Neural cell (in vitro differentiated cells): Measurements from ENCODE around the gene COL25A1. TPM values are rescaled to one million over a fixed set of nuclear protein-coding genes. Genes with fewer than 3 reads are reported as not detected.

Experiments
- H2AFZ ChIP-seq: fragments of 200-600, 300-800 bp; sonication (generic), shearing (Covaris generic); 2 replicates; pipeline ENCODE4 v1.6.0; 2014; ENCODE audit warnings: low read depth, mild to moderate bottlenecking, antibody characterized with exemption, low read length, moderate library complexity
- H3F3A ChIP-seq: fragments of 200-600 bp; shearing (Covaris generic); 2 replicates; pipeline ENCODE4 v1.6.1; 2016; ENCODE audit warnings: mild to moderate bottlenecking, moderate library complexity, mixed read lengths, antibody characterized with exemption, low read length; ENCODE audit not compliant: insufficient read depth, poor library complexity, severe bottlenecking
- H3K27ac ChIP-seq: fragments of 200-600, 300-800 bp; sonication (generic), shearing (Covaris generic); 2 replicates; pipeline ENCODE4 v1.5.1; 2014; ENCODE audit warnings: mild to moderate bottlenecking, low read length, moderate library complexity
- H3K27me3 ChIP-seq: fragments of 300-800, 200-600 bp; sonication (generic), shearing (Covaris generic); 2 replicates; pipeline ENCODE4 v1.6.0; 2014; ENCODE audit warnings: mild to moderate bottlenecking, low read depth, low read length, moderate library complexity; ENCODE audit not compliant: insufficient read depth
- H3K36me3 ChIP-seq: fragments of 300-800, 200-600 bp; sonication (generic), shearing (Covaris generic); 2 replicates; pipeline ENCODE4 v1.5.1; 2014; ENCODE audit warnings: mild to moderate bottlenecking, antibody characterized with exemption, low read length, moderate library complexity; ENCODE audit not compliant: insufficient read depth
- H3K4me2 ChIP-seq: fragments of 300-800, 200-600 bp; sonication (generic), shearing (Covaris generic); 2 replicates; pipeline ENCODE4 v1.6.0; 2014; ENCODE audit warnings: mild to moderate bottlenecking, low read length
- H3K4me3 ChIP-seq: fragments of 300-800, 200-600 bp; sonication (generic), shearing (Covaris generic); 2 replicates; pipeline ENCODE4 v1.5.1; 2014; ENCODE audit warnings: mild to moderate bottlenecking, low read length, moderate library complexity
- H3K79me2 ChIP-seq: fragments of 200-600 bp; shearing (Covaris generic); replicated peaks from 2 replicates; pipeline ENCODE4 v1.6.0; 2014; ENCODE audit warnings: mild to moderate bottlenecking, low read length, moderate library complexity; ENCODE audit not compliant: insufficient read depth
- H3K9ac ChIP-seq: fragments of 300-800, 200-600 bp; sonication (generic), shearing (Covaris generic); 2 replicates; pipeline ENCODE4 v1.6.1; 2016; ENCODE audit warnings: mild to moderate bottlenecking, low read length, mixed read lengths
- H3K9me2 ChIP-seq: fragments of 200-600 bp; shearing (Covaris generic); 2 replicates; pipeline ENCODE4 v1.6.1; 2016; ENCODE audit warnings: mild to moderate bottlenecking, low read length, mixed read lengths; ENCODE audit not compliant: insufficient read depth
- H3K9me3 ChIP-seq: fragments of 200-600, 300-800 bp; sonication (generic), shearing (Covaris generic); 2 replicates; pipeline ENCODE4 v1.6.1; 2016; ENCODE audit warnings: mild to moderate bottlenecking, mixed run types, low read length, moderate library complexity, mixed read lengths
- H4K20me1 ChIP-seq: fragments of 200-600 bp; shearing (Covaris generic); 2 replicates; pipeline ENCODE4 v1.6.1; 2016; ENCODE audit warnings: mild to moderate bottlenecking, mixed run types; ENCODE audit not compliant: insufficient read depth
- EP300 ChIP-seq: fragments of 450-650 bp; conservative IDR thresholded peaks from 2 replicates; pipeline ENCODE4 v1.6.1; 2014; ENCODE audit warnings: antibody characterized with exemption, mild to moderate bottlenecking, moderate library complexity; ENCODE audit not compliant: poor library complexity, severe bottlenecking
- EZH2 ChIP-seq: fragments of 200-600, 300-800 bp; shearing (Covaris generic), sonication (generic); IDR thresholded peaks from 2 replicates; pipeline ENCODE4 v1.6.1; 2014; ENCODE audit warnings: antibody characterized with exemption, low read length, borderline replicate concordance, mild to moderate bottlenecking; ENCODE audit not compliant: insufficient read depth, poor library complexity, severe bottlenecking
- MXI1 ChIP-seq: fragments of 450-650 bp; conservative IDR thresholded peaks from 2 replicates; pipeline ENCODE4 v1.6.1; 2014; ENCODE audit warnings: antibody characterized with exemption, mild to moderate bottlenecking; ENCODE audit not compliant: poor library complexity, severe bottlenecking
- POLR2AphosphoS5 ChIP-seq: IDR thresholded peaks from 2 replicates; pipeline ENCODE4 v1.6.1; 2012
- RAD21 ChIP-seq: fragments of 450-650 bp; conservative IDR thresholded peaks from 2 replicates; pipeline ENCODE4 v1.6.1; 2014; ENCODE audit warnings: antibody characterized with exemption, mild to moderate bottlenecking, moderate library complexity
- SMC3 ChIP-seq: fragments of 450-650 bp; conservative IDR thresholded peaks from 2 replicates; pipeline ENCODE4 v1.6.1; 2014; ENCODE audit warnings: antibody characterized with exemption, mild to moderate bottlenecking, moderate library complexity; ENCODE audit not compliant: poor library complexity
- TAF1 ChIP-seq: IDR thresholded peaks from 2 replicates; pipeline ENCODE4 v1.6.1; 2012; ENCODE audit warnings: low read depth
- polyA plus RNA-seq: library from polyadenylated mRNA; depleted of rRNA; stranded (reverse); fragments of >200 nt; gene quantifications from 2 replicates; pipeline ENCODE4 v1.2.3, GENCODE V29; 2014
- TF ChIP-seq, protein P1 (sequence below): IDR thresholded peaks from 2 replicates; pipeline ENCODE4 v1.6.1; 2012; ENCODE audit warnings: borderline replicate concordance
- TF ChIP-seq, protein P2 (sequence below): fragments of 450-650 bp; IDR thresholded peaks from 2 replicates; pipeline ENCODE4 v1.5.1; 2014; ENCODE audit warnings: antibody characterized with exemption, mild to moderate bottlenecking, moderate library complexity; ENCODE audit not compliant: poor library complexity, severe bottlenecking

Gene COL25A1
- polyA plus RNA-seq, 1 donor from 2014 or later: 32.3 TPM

DNA sequence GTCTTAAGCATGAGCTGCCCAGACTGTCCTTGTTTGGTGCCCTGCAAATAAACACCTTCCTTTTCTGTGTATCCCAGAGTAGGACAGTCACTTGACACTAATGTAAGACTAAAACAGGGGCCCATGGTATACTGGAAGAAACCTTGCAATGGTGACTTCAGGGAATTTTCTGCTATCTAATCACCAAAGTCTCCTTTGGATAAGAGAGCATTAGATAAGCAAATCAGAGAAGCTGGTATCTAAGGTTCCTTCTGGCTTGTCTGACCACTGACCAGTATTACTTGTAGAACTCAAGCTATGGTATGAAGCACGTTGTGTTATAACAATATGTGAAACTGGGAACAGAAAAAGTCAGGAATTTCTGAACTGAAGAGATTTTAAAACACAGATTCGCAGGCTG lies 173.9 kb downstream of the COL25A1 start:
- Histone ChIP-seq H3K9me2 (no peaks in the 10 kb centered on the region), H3K9ac (no peak overlapping the region), H2AFZ (no peak overlapping the region), H3K79me2 (no peaks in the 10 kb centered on the region), H3K36me3 (no peaks in the 10 kb centered on the region), H3K4me3 (no peak overlapping the region), H3K4me2 (no peak overlapping the region), H3K9me3 (no peaks in the 10 kb centered on the region), H3F3A (no peaks in the 10 kb centered on the region), H3K27me3 (no peaks in the 10 kb centered on the region), H4K20me1 (no peaks in the 10 kb centered on the region), H3K27ac (no peak overlapping the region)
- TF ChIP-seq, protein P1, sequence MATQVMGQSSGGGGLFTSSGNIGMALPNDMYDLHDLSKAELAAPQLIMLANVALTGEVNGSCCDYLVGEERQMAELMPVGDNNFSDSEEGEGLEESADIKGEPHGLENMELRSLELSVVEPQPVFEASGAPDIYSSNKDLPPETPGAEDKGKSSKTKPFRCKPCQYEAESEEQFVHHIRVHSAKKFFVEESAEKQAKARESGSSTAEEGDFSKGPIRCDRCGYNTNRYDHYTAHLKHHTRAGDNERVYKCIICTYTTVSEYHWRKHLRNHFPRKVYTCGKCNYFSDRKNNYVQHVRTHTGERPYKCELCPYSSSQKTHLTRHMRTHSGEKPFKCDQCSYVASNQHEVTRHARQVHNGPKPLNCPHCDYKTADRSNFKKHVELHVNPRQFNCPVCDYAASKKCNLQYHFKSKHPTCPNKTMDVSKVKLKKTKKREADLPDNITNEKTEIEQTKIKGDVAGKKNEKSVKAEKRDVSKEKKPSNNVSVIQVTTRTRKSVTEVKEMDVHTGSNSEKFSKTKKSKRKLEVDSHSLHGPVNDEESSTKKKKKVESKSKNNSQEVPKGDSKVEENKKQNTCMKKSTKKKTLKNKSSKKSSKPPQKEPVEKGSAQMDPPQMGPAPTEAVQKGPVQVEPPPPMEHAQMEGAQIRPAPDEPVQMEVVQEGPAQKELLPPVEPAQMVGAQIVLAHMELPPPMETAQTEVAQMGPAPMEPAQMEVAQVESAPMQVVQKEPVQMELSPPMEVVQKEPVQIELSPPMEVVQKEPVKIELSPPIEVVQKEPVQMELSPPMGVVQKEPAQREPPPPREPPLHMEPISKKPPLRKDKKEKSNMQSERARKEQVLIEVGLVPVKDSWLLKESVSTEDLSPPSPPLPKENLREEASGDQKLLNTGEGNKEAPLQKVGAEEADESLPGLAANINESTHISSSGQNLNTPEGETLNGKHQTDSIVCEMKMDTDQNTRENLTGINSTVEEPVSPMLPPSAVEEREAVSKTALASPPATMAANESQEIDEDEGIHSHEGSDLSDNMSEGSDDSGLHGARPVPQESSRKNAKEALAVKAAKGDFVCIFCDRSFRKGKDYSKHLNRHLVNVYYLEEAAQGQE: no peak
- TF ChIP-seq RAD21 (no peak), SMC3 (no peak), EP300 (no peak), TAF1 (no peak), EZH2 (no peak), MXI1 (no peak), POLR2AphosphoS5 (no peak)
- TF ChIP-seq, protein P2, sequence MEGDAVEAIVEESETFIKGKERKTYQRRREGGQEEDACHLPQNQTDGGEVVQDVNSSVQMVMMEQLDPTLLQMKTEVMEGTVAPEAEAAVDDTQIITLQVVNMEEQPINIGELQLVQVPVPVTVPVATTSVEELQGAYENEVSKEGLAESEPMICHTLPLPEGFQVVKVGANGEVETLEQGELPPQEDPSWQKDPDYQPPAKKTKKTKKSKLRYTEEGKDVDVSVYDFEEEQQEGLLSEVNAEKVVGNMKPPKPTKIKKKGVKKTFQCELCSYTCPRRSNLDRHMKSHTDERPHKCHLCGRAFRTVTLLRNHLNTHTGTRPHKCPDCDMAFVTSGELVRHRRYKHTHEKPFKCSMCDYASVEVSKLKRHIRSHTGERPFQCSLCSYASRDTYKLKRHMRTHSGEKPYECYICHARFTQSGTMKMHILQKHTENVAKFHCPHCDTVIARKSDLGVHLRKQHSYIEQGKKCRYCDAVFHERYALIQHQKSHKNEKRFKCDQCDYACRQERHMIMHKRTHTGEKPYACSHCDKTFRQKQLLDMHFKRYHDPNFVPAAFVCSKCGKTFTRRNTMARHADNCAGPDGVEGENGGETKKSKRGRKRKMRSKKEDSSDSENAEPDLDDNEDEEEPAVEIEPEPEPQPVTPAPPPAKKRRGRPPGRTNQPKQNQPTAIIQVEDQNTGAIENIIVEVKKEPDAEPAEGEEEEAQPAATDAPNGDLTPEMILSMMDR: no peak

GRCh38 chr4:109127866-109128265 lies 174.6 kb downstream of the COL25A1 start:
- Histone ChIP-seq H2AFZ (no peak overlapping the region), H3K27me3 (no peaks in the 10 kb centered on the region), H3K4me2 (no peak overlapping the region), H3K9ac (no peak overlapping the region), H3K79me2 (no peaks in the 10 kb centered on the region), H3K9me3 (no peaks in the 10 kb centered on the region), H3K4me3 (no peak overlapping the region), H3K9me2 (no peaks in the 10 kb centered on the region), H3K27ac (no peak overlapping the region), H3K36me3 (no peaks in the 10 kb centered on the region), H4K20me1 (no peaks in the 10 kb centered on the region), H3F3A (no peaks in the 10 kb centered on the region)
- no peak for TF ChIP-seq POLR2AphosphoS5

DNA sequence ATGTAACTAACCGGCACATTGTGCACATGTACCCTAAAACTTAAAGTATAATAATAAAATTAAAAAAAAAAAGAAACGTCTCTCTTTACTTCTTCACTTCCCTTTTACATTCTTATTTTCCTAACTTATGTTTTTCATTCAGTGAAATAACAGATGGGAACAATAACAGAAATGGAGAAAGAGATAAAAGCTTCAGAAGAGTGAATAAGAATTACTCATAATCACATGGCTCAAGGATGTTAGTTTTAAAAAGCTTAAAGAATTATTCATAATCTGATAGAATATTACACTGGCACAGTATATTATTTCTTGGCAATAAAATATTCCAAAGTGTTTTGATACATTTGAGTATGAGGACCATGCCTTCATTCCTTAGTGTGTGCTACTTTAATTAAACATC lies 175.6 kb downstream of the COL25A1 start:
- TF ChIP-seq SMC3 (no peak), POLR2AphosphoS5 (no peak), RAD21 (no peak), TAF1 (no peak), MXI1 (no peak), EP300 (no peak), EZH2 (no peak)
- TF ChIP-seq, protein P1: no peak
- TF ChIP-seq, protein P2: no peak
- no peaks in the 10 kb centered on the region for H3K27me3 ChIP-seq

More for the DNA sequence above, 175.6 kb downstream of the COL25A1 start:
- H2AFZ ChIP-seq: no peak overlapping the region
- H3K4me2 ChIP-seq: no peak overlapping the region
- H4K20me1 ChIP-seq: no peaks in the 10 kb centered on the region
- H3K9ac ChIP-seq: no peak overlapping the region
- H3K27ac ChIP-seq: no peak overlapping the region
- no peak overlapping the region for H3K4me3 ChIP-seq
- no peaks in the 10 kb centered on the region for H3K36me3 ChIP-seq
- no peaks in the 10 kb centered on the region for H3K9me2 ChIP-seq
- H3K79me2 ChIP-seq: no peaks in the 10 kb centered on the region
- H3F3A ChIP-seq: no peaks in the 10 kb centered on the region
- no peaks in the 10 kb centered on the region for H3K9me3 ChIP-seq
